HepG2 (cell line): ENCODE data around the gene CHD9. TPM values are rescaled to one million over a fixed set of nuclear protein-coding genes. Genes with fewer than 3 reads are reported as not detected.
A peak's percentile ranks its signal among the peaks of the same experiment; 100 is the strongest.

ENCODE experiments used
- DNMT1 ChIP-seq: sonication (generic); formaldehyde crosslinking; IDR thresholded peaks from 2 replicates; pipeline ENCODE4 v1.5.1; 2020; ENCODE audit warnings: mild to moderate bottlenecking, missing genetic modification reagents
- ELK4 ChIP-seq: sonication (generic); formaldehyde crosslinking; IDR thresholded peaks from 2 replicates; pipeline ENCODE4 v1.9.0; 2021; ENCODE audit warnings: missing genetic modification reagents, borderline replicate concordance
- GLMP ChIP-seq: sonication (generic); formaldehyde crosslinking; IDR thresholded peaks from 2 replicates; pipeline ENCODE4 v1.9.0; 2021; ENCODE audit warnings: missing genetic modification reagents, mild to moderate bottlenecking, borderline replicate concordance
- KDM5B ChIP-seq: sonication (generic); formaldehyde crosslinking; IDR thresholded peaks from 2 replicates; pipeline ENCODE4 v1.4.0; 2020; ENCODE audit warnings: missing genetic modification reagents, mild to moderate bottlenecking, borderline replicate concordance
- MED8 ChIP-seq: sonication (generic); formaldehyde crosslinking; IDR thresholded peaks from 2 replicates; pipeline ENCODE4 v1.8.1; 2023; ENCODE audit warnings: mild to moderate bottlenecking, missing genetic modification reagents; ENCODE audit not compliant: insufficient replicate concordance
- PAF1 ChIP-seq: IDR thresholded peaks from 2 replicates; pipeline ENCODE4 v1.6.1; 2016; ENCODE audit warnings: missing genetic modification reagents, missing compliant biosample characterization
- PCBP1 ChIP-seq: fragments of 200-400 bp; formaldehyde crosslinking; IDR thresholded peaks from 2 replicates; pipeline ENCODE4 v1.6.1; 2017; ENCODE audit warnings: mild to moderate bottlenecking, low read depth, low read length, borderline replicate concordance
- POGZ ChIP-seq: sonication (generic); formaldehyde crosslinking; IDR thresholded peaks from 2 replicates; pipeline ENCODE4 v1.4.0; 2020; ENCODE audit warnings: mild to moderate bottlenecking, missing genetic modification reagents
- POLR2AphosphoS2 ChIP-seq: IDR thresholded peaks from 2 replicates; pipeline ENCODE4 v1.6.1; 2011; ENCODE audit warnings: low read depth, low read length, improper control_type of control experiment
- POLR2AphosphoS5 ChIP-seq: IDR thresholded peaks from 2 replicates; pipeline ENCODE4 v1.6.1; 2012; ENCODE audit warnings: low read depth, low read length
- RBFOX2 ChIP-seq: fragments of 200-400 bp; formaldehyde crosslinking; IDR thresholded peaks from 2 replicates; pipeline ENCODE4 v1.6.1; 2017; ENCODE audit warnings: low read depth, mild to moderate bottlenecking, low read length
- REL ChIP-seq: sonication (generic); formaldehyde crosslinking; conservative IDR thresholded peaks from 2 replicates; pipeline ENCODE4 v1.8.0; 2022; ENCODE audit warnings: mild to moderate bottlenecking, missing genetic modification reagents, moderate library complexity
- RELA ChIP-seq: sonication (generic); formaldehyde crosslinking; IDR thresholded peaks from 2 replicates; pipeline ENCODE4 v1.4.0; 2020; ENCODE audit warnings: missing genetic modification reagents
- U2AF1 ChIP-seq: fragments of 200-400 bp; formaldehyde crosslinking; optimal IDR thresholded peaks from 2 replicates; pipeline ENCODE3; 2017; ENCODE audit warnings: mild to moderate bottlenecking, low read depth, low read length
- UBTF ChIP-seq: sonication (generic); formaldehyde crosslinking; IDR thresholded peaks from 2 replicates; pipeline ENCODE4 v1.4.0; 2020; ENCODE audit warnings: mild to moderate bottlenecking, missing genetic modification reagents
- ZFY ChIP-seq: sonication (generic); formaldehyde crosslinking; IDR thresholded peaks from 2 replicates; pipeline ENCODE4 v1.4.0; 2020; ENCODE audit warnings: missing genetic modification reagents
- ZFYVE20 ChIP-seq: sonication (generic); formaldehyde crosslinking; IDR thresholded peaks from 2 replicates; pipeline ENCODE4 v1.8.0; 2023; ENCODE audit warnings: low read depth, mild to moderate bottlenecking, moderate library complexity, missing genetic modification reagents, borderline replicate concordance
- ZNF205 ChIP-seq: IDR thresholded peaks from 2 replicates; pipeline ENCODE4 v1.6.1; 2018; ENCODE audit warnings: missing biosample characterization, missing genetic modification reagents
- ZNF225 ChIP-seq: sonication (generic); formaldehyde crosslinking; IDR thresholded peaks from 2 replicates; pipeline ENCODE4 v1.4.0; 2020; ENCODE audit warnings: mild to moderate bottlenecking, missing genetic modification reagents
- ZNF234 ChIP-seq: sonication (generic); formaldehyde crosslinking; conservative IDR thresholded peaks from 2 replicates; pipeline ENCODE4 v1.5.1; 2020; ENCODE audit warnings: mild to moderate bottlenecking, missing genetic modification reagents
- ZNF335 ChIP-seq: sonication (generic); formaldehyde crosslinking; IDR thresholded peaks from 2 replicates; pipeline ENCODE4 v1.4.0; 2020; ENCODE audit warnings: missing genetic modification reagents
- ZNF468 ChIP-seq: sonication (generic); formaldehyde crosslinking; IDR thresholded peaks from 2 replicates; pipeline ENCODE4 v1.8.0; 2022; ENCODE audit warnings: mild to moderate bottlenecking, moderate library complexity, missing genetic modification reagents
- ZNF572 ChIP-seq: sonication (generic); formaldehyde crosslinking; IDR thresholded peaks from 2 replicates; pipeline ENCODE4 v1.5.1; 2020; ENCODE audit warnings: mild to moderate bottlenecking, missing genetic modification reagents
- ZNF7 ChIP-seq: IDR thresholded peaks from 2 replicates; pipeline ENCODE4 v1.6.1; 2016; ENCODE audit warnings: missing biosample characterization, missing genetic modification reagents
- ZNF724P ChIP-seq: sonication (generic); formaldehyde crosslinking; IDR thresholded peaks from 2 replicates; pipeline ENCODE4 v1.8.0; 2022; ENCODE audit warnings: missing genetic modification reagents, borderline replicate concordance
- ZNF776 ChIP-seq: sonication (generic); formaldehyde crosslinking; IDR thresholded peaks from 2 replicates; pipeline ENCODE4 v1.4.0; 2020; ENCODE audit warnings: mild to moderate bottlenecking, missing genetic modification reagents
- ZSCAN30 ChIP-seq: sonication (generic); formaldehyde crosslinking; IDR thresholded peaks from 2 replicates; pipeline ENCODE4 v1.5.0; 2020; ENCODE audit warnings: mild to moderate bottlenecking, missing genetic modification reagents
- polyA plus RNA-seq, 8 experiments: library from polyadenylated mRNA; depleted of rRNA in 3 of 8; stranded (reverse) in 7 of 8; unstranded in 1 of 8; fragments of >200 nt; fragmentation: Illumina TruSeq in 4 of 8; extraction: Trizol in 4 of 8; gene quantifications; 2 replicates each; pipeline versions ENCODE4 v1.2.1 to v1.2.3, GENCODE V29; 2011 to 2016; ENCODE audit warnings: low read depth in 4 of 8, missing spikeins in 1 of 8, mixed read lengths in 1 of 8; ENCODE audit not compliant: insufficient read depth in 1 of 8
- total RNA-seq, 5 experiments: library from RNA; depleted of rRNA; stranded (reverse); fragments of >200 nt; fragmentation: Illumina TruSeq; extraction: Trizol; gene quantifications; 2 replicates each; pipeline ENCODE4 v1.2.3, GENCODE V29; 2016; ENCODE audit warnings: low read depth in 1 of 5

CHD9 gene
- total and polyA plus RNA-seq, 2 of the 13 experiments (the other 11 are each of a cell fraction or from before 2014, with no cell fraction given): 23.4 to 27.7 TPM

GRCh38 chr16:53131363-53132071 lies 76.7 kb downstream of the CHD9 start (continued):
- 0 out of 2 replicates have a peak, but pooled peaks have one; percentile 23 for TF ChIP-seq POGZ (CRISPR knock-in tag)
- TF ChIP-seq ZNF724P: peak; percentile 79
- TF ChIP-seq DNMT1 (CRISPR knock-in tag): no peak
- no peak for TF ChIP-seq POLR2AphosphoS5
- TF ChIP-seq ZNF468 (CRISPR knock-in tag): no peak
- no peak for TF ChIP-seq PAF1 (CRISPR knock-in tag)
- TF ChIP-seq ELK4 (CRISPR knock-in tag): no peak
- no peak for TF ChIP-seq ZSCAN30 (CRISPR knock-in tag)
- TF ChIP-seq GLMP (CRISPR knock-in tag): no peak
- peak; percentile 42 for TF ChIP-seq RBFOX2
- peak; percentile 70; the same call in 1 of the 2 replicates for TF ChIP-seq ZFYVE20 (CRISPR knock-in tag)
- TF ChIP-seq U2AF1: no peak
- no peak for TF ChIP-seq REL
- no peak for TF ChIP-seq ZNF234
- no peak for TF ChIP-seq ZNF225 (CRISPR knock-in tag)
- no peak for TF ChIP-seq ZNF572
- TF ChIP-seq KDM5B: peak; percentile 63; the same call in 1 of the 2 replicates
- TF ChIP-seq PCBP1: no peak
- TF ChIP-seq ZNF335: no peak
- no peak for TF ChIP-seq ZNF7 (CRISPR knock-in tag)
- TF ChIP-seq UBTF: peak; percentile 72; the same call in 1 of the 2 replicates
- TF ChIP-seq ZFY: peak; percentile 74
- TF ChIP-seq MED8 (CRISPR knock-in tag): peak; percentile 23
- no peak for TF ChIP-seq ZNF776 (CRISPR knock-in tag)
- TF ChIP-seq ZNF205: no peak
- no peak for TF ChIP-seq RELA (CRISPR knock-in tag)
- TF ChIP-seq POLR2AphosphoS2: no peak
